ENCODE measurements around the gene NSUN6.

NSUN6 gene, protein sequence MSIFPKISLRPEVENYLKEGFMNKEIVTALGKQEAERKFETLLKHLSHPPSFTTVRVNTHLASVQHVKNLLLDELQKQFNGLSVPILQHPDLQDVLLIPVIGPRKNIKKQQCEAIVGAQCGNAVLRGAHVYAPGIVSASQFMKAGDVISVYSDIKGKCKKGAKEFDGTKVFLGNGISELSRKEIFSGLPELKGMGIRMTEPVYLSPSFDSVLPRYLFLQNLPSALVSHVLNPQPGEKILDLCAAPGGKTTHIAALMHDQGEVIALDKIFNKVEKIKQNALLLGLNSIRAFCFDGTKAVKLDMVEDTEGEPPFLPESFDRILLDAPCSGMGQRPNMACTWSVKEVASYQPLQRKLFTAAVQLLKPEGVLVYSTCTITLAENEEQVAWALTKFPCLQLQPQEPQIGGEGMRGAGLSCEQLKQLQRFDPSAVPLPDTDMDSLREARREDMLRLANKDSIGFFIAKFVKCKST

DNA sequence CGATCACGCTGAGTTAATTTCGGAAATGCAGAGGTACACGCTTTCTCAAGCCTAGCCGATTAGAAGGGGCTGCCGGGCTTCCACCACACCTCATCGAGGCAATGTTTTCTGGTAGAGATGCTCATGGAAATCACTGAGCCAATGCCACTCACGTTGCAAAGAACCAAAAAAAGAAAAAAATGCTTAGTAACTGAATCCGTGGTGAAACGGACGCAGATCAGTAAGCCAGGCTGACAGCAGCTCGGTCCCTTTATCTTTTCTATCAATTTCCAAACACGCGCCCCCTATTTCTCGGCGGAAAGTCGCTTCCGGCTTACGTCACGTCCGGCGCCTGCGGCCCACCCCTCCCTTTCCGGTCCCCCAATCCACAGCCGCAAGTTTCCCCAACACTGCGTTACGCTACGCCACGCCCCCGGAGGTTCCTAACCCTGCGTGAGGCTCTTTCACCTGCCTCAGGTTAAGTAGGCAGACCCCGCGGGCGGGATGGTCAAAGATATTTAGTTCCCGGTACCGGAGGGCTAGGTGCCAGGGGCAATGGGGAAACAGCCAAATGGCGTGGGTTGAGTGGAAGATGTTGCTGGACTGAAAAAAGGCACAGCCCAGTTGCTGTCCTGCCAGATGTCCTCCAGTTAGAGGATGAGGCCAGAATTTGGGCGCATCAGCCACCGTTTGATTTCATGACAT, at the start of gene NSUN6:
NSUN6 (minus strand) TSS at position 264 of the 684 bp plus-strand sequence. CDS start 384 bp downstream, outside the sequence.
- DNase-seq: peak; percentile 97
- no peak for TF ChIP-seq GATA1 (IDR thresholded peaks at IDR 0.05; ENCODE audit: low read depth, low read length)
- TF ChIP-seq POLR2A (IDR thresholded peaks at IDR 0.05; ENCODE audit: low read length): peak; percentile 93

DNA sequence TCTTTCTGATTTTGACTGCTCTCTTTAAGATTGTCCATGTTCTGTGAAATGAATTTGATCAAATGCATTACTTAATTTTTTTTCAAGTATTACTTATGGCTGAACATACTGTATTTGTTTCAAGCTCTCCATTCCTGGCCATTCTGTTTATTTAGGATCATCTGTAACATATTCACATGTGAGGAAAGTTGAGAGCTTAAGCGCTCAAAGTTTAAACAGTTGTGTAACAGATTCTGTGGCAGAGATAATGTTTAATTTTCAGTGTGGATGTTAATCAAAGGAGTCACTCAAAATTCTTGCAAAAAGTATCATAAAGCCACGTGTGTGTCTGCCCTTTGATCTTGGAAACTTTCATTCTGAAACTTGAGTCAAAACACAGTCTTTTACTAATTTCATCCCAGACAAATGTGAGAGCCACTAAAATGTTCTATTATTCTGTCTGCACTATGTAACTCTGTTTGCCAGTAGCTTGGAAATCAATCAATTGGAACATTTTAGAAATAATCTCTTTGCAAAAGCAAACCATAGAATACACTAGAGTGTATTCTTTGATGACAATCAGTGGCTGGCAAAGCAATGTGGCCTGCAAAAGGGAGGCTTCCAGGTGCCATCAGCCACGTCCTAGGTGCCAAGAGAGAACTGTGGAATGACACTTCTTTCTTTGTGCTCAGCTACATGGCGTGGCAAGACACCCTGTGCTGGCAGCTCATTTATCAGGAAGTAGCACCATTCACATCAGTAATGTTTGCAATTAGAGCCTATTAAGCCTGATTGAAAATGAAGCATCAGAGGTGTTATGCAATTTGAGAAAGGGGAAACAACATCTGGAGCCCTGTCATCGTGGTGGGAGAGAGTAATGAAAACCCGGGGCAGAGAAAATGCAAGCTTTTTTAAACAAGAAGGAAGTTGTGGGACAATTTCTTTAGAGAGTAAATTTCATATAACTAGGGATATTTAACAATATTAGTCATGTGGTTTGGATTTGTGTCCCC, 48.8 kb upstream of the NSUN6 start:
- TF ChIP-seq GATA1 (IDR thresholded peaks at IDR 0.05; ENCODE audit: low read depth, low read length): no peak
- TF ChIP-seq POLR2A (IDR thresholded peaks at IDR 0.05; ENCODE audit: low read length): no peak
- no peak for DNase-seq

DNA sequence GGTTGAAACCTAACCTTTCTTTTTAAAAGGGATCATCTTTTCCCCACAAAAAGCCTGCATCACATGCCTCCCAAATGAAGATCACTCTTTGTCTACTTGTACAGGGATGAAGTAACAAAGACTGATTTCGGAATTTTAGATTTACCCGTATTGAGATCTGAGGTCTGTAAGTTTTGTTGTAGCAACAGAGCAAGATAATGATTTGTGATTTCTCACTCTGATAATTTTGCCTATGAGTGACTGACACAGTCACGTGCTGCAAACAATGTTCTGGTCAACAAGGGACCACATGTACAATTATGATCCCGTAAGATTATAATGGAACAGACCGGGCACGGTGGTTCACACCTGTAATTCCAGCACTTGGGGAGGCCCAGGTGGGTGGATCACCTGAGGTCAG, 39.2 kb upstream of the NSUN6 start:
- TF ChIP-seq POLR2A (IDR thresholded peaks at IDR 0.05; ENCODE audit: low read length) (no peak), GATA1 (IDR thresholded peaks at IDR 0.05; ENCODE audit: low read depth, low read length) (no peak)
- DNase-seq: no peak

DNA sequence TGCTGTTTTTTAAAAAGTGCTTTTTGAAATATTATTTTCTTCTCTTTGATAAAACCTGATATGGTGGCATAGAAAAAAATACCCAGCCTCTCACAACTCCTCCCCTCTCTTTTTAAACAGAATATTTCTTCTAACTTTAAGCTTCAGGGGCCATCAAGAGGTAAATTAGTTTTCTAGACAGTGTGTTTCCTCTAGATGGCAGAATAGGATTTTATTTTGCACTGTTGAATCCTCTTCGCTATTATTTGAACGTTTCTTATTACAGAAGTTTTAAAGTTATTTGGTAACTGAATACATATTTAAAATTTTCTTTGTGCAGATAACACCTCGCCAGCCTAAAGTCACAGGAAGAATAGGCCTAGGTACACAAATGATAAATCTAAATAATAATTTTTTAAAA, 38.1 kb upstream of the NSUN6 start:
- TF ChIP-seq POLR2A (IDR thresholded peaks at IDR 0.05; ENCODE audit: low read length) (no peak), GATA1 (IDR thresholded peaks at IDR 0.05; ENCODE audit: low read depth, low read length) (no peak)
- DNase-seq: peak; percentile 12 to 18

DNA sequence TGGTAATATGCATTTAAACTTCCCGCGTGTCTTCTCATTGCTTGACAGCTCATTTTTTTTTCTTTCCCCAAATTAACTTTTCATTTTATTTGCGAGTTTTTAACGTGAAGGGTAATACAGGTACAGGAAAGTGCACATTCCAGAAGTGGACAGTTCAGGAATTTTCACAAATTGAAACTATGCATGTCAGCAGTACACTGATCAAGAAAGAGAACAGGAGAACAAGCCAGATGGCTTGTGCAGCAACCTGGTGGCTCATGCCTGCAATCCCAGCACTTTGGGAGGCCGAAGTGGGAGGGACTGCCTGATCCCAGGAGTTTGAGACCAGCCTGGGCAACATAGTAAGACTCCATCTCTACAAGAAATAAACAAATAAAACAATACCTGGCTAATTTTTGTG, 36.3 kb upstream of the NSUN6 start:
- no peak for DNase-seq
- TF ChIP-seq POLR2A (IDR thresholded peaks at IDR 0.05; ENCODE audit: low read length): no peak
- no peak for TF ChIP-seq GATA1 (IDR thresholded peaks at IDR 0.05; ENCODE audit: low read depth, low read length)

DNA sequence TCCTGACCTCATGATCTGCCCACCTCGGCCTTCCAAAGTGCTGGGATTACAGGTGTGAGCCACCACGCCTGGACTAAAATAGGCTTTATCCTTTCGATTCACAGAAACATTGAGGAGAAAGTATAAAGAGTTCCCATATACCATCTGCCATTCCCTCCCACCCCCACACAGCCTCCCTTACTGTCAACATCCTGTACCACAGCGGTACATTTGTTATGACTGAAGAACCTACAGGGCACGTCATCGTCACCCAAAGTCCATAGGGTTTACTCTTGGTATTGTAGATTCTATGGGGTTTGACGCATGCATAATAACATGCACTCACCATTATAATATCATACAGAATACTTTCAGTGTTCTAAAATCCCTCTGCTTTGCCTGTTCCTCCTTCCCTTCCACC, 35.8 kb upstream of the NSUN6 start:
- TF ChIP-seq POLR2A (IDR thresholded peaks at IDR 0.05; ENCODE audit: low read length) (no peak), GATA1 (IDR thresholded peaks at IDR 0.05; ENCODE audit: low read depth, low read length) (no peak)
- DNase-seq: no peak

DNA sequence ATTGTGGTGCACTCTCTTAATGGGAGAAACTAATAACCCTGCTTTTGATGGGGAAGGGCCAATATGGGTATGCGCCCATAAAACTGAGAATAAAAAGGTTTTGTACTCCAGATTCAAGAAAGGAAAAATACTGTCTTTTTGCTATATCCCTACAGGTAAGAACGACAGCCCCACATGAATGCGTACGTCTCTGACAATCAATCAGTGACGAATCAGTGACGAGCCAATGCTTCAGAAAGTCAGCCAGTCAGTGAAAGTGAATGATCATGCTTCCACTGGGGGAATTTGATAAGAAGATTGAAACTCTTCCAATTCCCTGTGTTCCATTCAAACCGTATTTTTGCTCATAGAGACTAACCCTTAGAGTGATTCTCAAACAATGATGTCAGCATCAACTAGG, 34.2 kb upstream of the NSUN6 start:
- DNase-seq: no peak
- no peak for TF ChIP-seq POLR2A (IDR thresholded peaks at IDR 0.05; ENCODE audit: low read length)
- TF ChIP-seq GATA1 (IDR thresholded peaks at IDR 0.05; ENCODE audit: low read depth, low read length): no peak

DNA sequence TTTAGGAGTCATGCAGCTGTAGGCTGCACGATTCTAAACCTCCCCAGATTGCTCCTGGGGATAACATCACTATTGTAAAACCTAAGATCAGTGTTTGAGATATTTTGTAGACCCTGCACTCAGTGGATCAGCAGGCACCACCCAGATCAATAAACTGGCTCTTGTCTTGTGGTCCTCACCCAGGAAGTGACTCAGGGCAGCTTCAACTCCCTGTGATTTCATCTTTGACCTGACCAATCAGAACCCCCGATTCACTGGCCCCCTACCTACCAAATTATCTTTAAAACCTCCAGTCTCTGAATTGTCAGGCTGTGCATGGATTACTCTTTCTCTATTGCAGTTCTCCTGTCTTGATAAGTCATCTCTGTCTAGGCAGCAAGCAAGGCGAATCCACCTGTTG, 33.6 kb upstream of the NSUN6 start:
- DNase-seq: no peak
- no peak for TF ChIP-seq POLR2A (IDR thresholded peaks at IDR 0.05; ENCODE audit: low read length)
- TF ChIP-seq GATA1 (IDR thresholded peaks at IDR 0.05; ENCODE audit: low read depth, low read length): no peak

DNA sequence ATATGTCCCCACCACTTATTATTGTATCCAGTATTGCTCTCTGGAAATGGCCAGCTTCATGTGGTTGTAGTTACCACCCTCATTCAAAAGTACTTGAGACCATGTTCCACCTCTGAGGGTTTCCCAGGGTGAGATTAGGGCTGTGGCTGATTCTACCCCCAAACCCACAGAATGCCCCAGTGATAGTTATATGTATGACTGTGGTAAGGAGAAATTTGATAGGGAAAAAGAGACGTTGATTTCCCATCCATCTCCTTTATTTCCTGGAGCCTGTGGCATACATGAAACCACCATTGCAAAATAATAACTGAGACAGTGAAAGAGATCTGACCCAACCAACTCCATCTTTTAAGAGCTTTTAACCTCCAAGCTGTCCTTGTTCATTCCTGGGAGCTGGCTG, 33.0 kb upstream of the NSUN6 start:
- no peak for TF ChIP-seq POLR2A (IDR thresholded peaks at IDR 0.05; ENCODE audit: low read length)
- no peak for TF ChIP-seq GATA1 (IDR thresholded peaks at IDR 0.05; ENCODE audit: low read depth, low read length)
- DNase-seq: no peak

DNA sequence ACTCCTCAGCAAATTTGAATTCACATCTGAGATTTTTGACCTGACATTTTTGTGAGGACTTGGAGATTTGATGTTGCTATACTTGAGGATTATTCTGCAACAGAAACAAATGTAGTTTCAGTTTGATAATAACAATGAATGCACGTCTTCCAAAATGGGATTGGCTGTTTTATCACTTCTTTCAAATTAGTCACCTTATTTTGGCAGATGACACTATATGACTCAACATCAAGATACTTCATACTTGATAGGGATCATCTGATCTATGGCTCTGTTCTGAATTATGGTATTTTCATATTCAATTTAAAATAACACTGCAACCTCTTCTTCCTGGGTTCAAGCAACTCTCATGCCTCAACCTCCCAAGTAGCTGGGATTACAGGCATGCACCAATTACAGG, 32.0 kb upstream of the NSUN6 start:
- no peak for DNase-seq
- TF ChIP-seq POLR2A (IDR thresholded peaks at IDR 0.05; ENCODE audit: low read length): no peak
- no peak for TF ChIP-seq GATA1 (IDR thresholded peaks at IDR 0.05; ENCODE audit: low read depth, low read length)

DNA sequence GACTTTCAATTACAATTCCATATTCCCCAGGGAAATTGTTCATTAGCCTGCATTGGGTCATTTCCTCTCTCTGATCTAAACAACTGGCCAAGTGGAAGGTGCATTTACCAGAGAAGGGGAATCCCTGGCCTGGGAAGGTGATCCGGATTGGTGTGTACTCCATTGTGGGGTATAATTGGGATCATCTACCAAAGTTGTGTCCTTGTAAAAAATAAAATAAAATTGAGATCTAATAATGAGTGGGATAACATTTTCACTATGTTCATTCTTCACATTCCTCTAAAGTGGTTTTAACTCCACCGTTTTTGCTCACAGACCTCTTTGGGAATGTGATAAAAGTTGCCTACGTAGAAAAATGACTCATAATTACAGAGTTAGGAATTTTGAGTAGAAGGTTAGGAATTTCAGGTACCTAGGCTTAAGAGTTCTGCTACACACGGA, 30.6 kb upstream of the NSUN6 start:
- DNase-seq: no peak

DNA sequence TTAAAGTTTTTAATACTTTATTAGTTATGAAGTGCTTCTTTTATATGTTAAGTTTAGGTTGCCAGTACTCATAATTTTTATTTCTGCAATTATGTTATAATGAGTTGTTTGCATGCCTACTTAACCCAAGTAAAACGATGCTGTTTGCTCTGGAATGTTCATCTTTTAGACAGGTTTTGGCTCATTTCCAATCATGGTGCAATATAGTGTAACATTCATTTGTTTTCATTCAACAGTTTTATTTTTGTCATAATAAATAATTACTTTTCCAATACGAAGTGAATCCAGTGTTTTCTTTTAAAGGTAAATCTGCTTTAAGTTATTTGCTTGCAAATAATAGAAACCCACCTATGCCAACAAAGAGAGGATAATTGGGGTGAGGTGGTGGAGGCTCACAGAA, 30.0 kb upstream of the NSUN6 start:
- TF ChIP-seq POLR2A (IDR thresholded peaks at IDR 0.05; ENCODE audit: low read length) (no peak), GATA1 (IDR thresholded peaks at IDR 0.05; ENCODE audit: low read depth, low read length) (no peak)
- DNase-seq: peak in 1 of 2 experiments; percentile 59

More for the DNA sequence above, 30.6 kb upstream of the NSUN6 start:
- TF ChIP-seq GATA1 (IDR thresholded peaks at IDR 0.05; ENCODE audit: low read depth, low read length) (no peak), POLR2A (IDR thresholded peaks at IDR 0.05; ENCODE audit: low read length) (no peak)

DNA sequence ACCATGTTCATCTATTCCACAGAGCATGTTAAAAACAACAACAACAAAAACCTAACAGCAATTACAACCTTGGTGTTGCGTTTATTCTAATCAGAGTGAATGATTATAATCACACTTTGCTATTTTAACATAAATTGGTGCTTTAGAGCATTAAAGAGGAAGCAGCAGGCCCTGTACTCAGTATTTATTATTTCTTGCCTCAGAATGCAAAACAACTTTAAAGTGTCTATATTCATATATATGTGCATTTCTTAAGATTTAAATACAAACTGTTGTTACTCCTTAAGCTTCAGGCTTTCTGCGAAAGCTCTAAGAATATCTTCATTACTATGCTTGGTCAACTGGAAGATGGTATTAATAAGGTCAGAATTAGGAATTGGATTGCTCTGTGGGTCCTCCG, 29.4 kb upstream of the NSUN6 start:
- DNase-seq: no peak
- no peak for TF ChIP-seq POLR2A (IDR thresholded peaks at IDR 0.05; ENCODE audit: low read length)
- TF ChIP-seq GATA1 (IDR thresholded peaks at IDR 0.05; ENCODE audit: low read depth, low read length): no peak

Data from erythroblast (primary cell).